SKM-1 treated with dmso at 0.1 percent for 144 hours (cell line): ENCODE data around the gene SLC52A1.
"Not testable (repeated sequence)": the region's sequence is repeated elsewhere in the genome, so short reads cannot be mapped to it uniquely, and the experiment has no call there.

Experiments
- DNase-seq: peaks from one replicate; lab custom pipeline; 2025; ENCODE audit not compliant: unreplicated experiment; lab: John Stamatoyannopoulos, UW

Gene SLC52A1

DNA sequence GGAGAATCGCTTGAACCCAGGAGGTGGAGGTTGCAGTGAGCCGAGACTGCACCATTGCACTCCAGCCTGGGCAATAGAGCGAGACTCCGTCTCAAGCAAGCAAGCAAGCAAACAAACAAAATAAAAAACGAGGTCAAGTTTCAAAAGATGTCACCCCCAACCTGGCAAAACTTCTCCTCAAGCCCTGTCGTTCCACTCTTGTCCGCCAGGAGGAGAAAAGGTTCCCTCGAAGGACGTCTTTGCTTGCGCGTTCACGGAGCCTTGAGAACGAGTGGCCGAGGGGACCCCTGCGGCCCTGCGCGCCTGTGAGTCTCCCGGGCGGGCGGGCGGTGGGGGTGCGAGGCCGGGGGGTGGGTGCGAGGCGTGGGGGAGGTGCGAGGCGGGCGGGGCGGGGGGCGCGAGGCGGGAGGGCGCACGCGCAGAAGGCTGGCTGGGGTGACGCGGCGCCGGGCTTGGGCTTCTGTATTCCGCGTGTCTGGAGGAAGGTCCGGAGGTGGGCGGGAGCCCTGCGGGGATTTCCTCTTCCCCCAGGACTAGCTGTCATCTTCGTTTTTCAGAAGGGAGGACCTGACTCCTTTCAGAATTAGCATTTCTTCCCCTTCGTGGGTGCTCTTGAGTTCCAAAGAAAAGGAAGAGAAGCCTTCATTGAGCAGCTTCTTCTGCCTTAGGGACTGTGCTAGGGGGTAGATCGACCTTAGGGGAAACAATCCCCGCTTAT lies 3.7 kb downstream of the SLC52A1 start:
- peak; percentile 51 for DNase-seq

DNA sequence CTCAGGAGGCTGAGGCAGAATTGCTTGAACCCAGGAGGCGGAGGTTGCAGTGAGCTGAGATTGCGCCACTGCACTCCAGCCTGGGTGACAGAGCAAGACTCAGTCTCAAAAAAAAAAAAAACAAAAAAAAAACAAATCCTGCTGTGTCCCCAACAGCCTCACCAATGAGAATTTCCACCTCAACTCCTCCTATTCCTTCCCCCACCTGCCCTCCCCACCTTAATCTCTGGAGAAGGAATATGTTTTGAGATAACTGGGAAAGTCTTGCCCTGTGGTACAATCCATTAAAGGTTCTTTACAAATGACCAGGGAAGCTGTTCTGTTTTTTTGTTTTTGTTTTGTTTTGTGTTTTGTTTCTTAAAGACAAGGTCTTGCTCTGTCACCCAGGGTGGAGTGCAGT lies 5.1 kb downstream of the SLC52A1 start:
- not testable (repeated sequence) for DNase-seq

DNA sequence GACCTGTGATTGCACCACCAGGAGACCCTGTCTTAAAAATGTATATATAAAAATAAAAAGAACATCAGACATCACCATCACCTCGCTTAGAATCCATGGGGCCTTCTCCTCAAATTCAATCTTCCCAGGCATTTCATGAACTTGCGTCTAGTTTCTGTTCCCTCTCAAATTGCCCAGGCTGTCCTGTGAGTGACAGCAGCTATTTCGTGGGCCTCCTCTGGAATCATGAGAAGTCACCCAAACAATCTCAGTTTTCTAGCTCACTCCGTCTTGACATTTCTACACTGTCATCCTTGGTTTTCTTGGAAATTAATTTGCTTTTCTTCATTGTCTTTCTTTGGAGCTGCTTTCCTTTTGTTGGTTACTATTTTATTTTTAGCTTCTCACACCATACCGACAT lies 7.3 kb downstream of the SLC52A1 start:
- no peak for DNase-seq

DNA sequence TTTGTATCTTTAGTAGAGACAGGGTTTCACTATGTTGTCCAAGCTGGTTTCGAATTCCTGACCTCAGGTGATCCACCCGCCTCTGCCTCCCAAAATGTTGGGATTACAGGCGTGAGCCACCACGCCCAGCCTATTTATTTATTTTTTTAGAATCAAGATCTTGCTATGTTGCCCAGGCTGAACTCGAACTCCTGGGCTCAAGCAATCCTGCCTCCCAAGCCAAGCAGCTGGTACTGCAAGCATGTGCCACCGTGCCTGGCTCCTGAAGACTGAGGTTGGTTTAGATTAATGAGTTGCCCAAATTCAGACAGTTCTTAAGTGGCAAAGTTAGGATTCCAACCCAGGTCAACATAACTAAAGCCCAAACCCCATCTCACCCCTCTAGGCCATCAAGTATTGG lies 7.9 kb downstream of the SLC52A1 start:
- no peak for DNase-seq

DNA sequence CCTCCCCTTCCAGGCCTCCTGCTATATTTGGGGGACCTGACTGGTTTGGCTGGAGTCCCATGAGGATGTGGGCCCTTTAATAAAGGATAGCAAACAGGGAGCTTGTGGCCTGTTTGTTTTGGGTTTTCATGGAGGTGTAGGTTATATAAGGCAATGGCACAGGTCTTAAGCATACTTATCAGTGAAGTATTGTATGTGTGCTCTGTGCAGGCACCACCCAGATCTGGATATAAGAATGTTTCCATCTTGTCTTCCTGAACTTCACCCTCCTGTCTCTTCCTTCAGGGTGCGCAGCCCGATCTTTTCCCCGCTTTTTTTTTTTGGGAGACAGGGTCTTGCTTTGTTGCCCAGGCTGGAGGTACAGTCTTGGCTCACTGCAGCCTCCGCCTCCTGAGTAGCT lies 10.6 kb downstream of the SLC52A1 start:
- DNase-seq, result no peak

DNA sequence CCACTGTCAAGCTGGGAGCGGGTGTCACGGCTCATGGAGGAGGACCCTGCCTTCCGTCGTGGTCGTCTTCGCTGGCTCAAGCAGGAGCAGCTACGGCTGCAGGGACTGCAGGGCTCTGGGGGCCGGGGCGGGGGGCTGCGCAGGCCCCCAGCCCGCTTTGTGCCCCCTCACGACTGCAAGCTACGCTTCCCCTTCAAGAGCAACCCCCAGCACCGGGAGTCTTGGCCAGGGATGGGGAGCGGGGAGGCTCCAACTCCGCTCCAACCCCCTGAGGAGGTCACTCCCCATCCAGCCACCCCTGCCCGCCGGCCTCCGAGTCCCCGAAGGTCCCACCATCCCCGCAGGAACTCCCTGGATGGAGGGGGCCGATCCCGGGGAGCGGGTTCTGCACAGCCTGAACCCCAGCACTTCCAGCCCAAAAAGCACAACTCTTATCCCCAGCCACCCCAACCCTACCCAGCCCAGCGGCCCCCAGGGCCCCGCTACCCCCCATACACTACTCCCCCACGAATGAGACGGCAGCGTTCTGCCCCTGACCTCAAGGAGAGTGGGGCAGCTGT lies 11.6 kb downstream of the SLC52A1 start:
- no peak for DNase-seq

DNA sequence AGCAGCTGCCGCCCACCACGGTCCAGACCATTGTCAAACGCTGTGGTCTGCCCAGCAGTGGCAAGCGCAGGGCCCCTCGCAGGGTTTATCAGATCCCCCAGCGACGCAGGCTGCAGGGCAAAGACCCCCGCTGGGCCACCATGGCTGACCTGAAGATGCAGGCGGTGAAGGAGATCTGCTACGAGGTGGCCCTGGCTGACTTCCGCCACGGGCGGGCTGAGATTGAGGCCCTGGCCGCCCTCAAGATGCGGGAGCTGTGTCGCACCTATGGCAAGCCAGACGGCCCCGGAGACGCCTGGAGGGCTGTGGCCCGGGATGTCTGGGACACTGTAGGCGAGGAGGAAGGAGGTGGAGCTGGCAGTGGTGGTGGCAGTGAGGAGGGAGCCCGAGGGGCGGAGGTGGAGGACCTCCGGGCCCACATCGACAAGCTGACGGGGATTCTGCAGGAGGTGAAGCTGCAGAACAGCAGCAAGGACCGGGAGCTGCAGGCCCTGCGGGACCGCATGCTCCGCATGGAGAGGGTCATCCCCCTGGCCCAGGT lies 13.0 kb downstream of the SLC52A1 start:
- DNase-seq, result no peak

DNA sequence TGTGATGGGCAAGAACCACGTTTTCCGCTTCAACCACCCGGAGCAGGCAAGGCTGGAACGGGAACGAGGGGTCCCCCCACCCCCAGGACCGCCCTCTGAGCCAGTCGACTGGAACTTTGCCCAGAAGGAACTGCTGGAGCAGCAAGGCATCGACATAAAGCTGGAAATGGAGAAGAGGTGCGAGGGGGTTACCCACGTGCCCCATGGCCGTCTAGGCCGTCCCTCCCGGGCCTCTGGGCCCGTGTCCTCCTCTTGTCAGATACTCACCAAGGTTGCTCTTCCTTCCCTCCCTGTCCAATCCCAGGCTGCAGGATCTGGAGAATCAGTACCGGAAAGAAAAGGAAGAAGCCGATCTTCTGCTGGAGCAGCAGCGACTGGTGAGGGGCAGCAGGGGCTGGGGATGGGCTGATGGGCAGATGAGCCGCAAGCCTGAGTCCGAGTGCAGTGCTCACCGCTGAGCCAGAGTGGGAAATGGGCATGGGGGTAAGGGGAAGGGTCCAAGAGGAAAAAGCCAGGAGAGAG lies 14.7 kb downstream of the SLC52A1 start:
- DNase-seq, result no peak

DNA sequence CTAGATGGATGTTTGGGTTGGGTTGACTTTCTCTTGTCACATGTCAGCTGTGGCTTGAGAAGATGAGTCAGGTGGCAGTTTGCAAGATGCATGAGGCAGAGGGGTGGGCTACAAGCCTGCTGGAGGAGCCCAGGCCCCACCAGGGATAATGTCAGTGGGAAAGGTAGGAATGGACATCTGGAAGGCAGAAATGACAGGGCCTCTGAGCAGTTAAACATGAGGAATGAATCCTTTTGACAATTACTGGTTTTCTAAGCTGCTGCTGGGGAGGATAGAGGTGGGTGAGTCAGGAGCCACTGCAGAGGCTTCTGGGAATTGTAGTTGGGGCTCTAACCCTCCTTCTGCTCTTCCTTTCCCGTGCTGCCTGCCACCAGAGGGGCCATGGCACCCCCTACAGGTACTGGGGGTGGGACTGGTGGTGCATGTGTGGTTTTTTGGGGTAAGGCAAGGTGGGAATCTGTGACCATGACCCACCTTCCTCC lies 15.7 kb downstream of the SLC52A1 start:
- DNase-seq, result no peak

DNA sequence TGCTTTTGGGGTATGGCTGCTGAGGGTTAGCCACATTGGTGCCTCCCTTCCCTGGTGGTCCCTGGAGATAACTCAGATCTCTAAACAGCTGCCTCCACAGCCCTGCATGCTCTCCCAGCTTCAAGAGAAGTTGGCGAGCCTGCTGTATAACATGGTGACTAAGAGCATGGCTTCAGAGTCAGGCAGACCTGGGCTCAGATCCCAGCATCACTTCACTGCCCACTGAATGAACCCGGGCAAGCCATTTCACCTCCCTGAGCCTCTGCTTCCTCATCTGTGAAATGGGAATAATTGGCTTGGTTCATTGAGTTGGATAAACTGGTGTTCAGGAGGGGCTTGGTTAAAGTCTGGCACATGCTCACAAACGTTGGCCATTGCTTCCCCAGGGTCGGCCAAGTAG lies 20.9 kb downstream of the SLC52A1 start:
- no peak for DNase-seq

DNA sequence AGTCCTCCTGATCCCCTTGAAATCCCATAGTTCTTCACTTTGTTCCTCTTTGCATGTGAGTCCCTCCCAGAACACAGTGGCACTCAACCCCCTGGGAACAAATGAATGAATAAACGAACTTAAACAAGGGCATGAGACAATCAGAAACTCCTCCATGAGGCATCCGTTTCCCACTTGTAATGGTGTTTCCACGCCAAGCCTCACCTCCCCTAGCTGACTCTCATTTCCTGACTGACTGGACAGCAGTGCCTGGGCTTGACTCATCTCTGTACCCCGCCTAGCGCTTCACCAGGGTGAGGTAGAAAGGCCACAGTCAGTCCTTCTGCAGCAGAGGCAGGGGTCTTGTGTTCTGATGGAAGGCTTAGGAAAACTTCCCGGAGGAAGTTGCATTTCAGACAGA lies 23.3 kb downstream of the SLC52A1 start:
- no peak for DNase-seq

DNA sequence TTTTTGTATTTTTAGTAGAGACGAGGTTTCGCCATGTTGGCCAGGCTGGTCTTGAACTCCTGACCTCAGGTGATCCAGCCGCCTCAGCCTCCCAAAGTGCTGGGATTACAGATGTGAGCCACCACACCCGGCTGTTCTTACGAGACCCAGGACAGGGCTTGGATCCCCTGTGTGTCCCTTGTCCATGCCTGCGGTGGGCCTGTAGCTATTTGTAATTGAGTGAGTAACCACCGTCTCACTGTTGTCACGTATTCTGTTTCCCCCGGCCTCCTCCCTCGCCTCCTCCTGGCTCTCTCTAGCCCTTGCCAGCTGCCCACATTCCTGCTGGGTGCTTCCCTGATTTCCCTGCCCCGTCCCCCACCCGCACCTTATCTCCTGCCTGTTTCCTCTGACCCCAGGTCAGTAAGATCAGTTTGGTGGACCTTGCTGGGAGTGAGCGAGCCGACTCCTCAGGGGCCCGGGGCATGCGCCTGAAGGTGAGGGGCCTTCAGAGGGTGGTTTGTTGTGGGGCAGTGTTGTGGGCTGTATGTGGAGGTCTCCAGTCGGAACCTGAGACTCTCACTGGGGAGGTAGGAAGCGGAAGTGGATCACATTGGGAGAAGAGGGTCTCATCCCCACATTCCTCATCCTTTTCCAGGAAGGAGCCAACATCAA lies 31.9 kb downstream of the SLC52A1 start:
- no peak for DNase-seq

DNA sequence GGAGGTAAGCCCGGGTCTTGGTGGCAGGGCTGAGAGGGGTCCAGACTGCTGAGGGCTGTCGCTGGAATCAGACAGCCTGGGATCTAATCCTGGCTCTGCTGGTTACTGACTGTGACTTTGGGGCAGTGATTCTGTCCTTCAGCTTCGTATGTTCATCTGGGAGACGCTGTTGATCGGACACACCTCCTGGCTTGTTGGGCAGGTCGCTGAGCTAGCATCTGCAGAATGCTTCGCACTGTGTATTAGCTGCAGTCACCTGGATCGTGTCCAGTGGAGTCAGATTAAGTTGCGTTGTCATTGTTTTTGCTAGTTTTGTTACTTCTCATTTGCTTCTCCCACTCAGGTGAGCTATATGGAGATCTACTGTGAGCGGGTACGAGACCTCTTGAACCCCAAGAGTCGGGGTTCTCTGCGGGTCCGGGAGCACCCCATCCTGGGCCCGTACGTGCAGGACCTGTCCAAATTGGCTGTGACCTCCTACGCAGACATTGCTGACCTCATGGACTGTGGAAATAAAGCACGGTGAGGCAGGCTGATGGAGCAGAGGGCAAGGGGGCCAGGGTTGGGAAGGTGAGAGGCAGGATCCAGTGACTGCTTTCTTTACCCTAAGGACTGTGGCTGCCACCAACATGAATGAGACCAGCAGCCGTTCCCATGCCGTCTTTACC lies 33.0 kb downstream of the SLC52A1 start:
- DNase-seq, result no peak

DNA sequence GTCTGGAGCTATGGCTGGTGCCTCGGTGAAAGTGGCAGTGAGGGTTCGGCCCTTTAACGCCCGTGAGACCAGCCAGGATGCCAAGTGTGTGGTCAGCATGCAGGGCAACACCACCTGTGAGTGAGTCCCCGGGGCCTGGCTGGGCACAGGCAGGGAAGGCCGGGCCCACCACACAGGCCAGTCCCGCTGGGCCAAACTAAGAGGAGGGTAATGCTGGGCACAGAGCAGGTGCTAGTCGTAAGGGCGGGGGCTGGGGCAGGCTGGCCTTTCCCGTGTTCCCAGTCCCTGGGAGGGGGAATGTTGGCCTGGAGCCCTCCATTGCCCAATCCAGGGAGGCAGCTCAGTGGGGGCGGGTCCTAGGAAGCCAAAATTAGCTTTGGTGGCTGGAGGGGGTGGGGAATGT lies 35.0 kb downstream of the SLC52A1 start:
- DNase-seq, result no peak

DNA sequence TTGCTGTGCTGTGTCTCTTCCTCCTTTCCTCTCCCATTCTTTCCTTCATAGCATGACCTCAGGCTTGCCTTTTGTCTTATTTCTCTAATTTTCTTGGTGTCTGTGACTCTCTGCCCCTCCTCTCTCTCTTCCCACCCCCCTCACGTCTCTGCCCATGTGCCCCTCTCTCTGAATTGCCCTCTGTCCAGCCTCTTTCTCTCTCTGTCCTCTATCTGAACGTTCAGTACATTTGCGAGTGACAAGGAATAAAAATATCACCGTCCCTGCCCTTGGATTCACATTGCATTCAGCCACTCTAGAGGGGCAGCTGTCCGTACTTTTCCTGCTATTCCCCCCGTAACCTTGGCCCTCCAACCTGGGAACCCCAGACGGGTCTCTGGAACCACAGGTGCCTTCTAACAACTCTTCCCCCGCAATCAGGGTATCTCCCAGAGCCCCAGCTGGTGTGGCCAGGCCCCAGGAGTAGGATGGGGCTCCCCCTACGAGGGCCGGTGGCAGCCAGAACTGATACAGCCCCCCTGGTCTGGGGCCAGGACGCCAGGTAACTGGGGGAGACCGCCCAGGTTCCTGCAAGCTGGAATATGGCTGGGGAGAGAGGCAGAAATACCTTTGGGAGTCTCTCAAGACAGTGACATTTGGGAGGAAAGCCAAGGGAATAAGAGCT lies 35.7 kb downstream of the SLC52A1 start:
- no peak for DNase-seq

DNA sequence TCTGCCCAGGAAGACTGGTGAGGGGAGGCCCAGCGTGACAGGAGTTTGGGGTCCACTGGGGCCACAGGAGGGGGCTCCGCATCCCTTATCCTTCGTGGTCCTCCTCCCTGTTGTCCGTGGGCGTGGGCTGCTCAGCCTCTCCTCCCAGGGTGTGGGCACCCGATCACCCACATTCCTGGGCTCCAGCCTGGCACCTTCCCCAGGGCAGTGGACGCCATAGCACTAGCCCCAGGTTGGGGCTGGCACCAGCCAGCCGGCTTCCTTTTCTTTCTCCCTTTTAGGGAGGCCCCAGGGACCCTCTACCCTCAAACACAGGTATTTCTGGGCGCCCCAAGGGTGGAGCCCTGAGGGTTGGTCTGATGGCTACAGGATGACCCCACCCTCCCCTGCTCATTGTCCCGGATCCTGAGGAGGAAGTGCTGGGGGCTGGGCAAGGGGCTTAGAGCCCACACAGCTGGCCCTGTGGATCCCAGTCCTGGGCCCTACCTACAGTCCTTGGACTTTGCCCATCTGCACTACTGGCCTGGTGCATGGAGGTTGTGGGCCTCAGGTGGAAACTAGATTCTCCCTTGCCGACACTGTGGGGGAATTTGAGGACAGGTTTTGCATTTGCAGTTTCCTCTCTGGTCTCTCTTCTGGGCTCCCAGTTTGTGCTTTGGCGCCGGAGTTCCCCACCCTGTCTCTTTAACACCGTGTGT lies 36.3 kb downstream of the SLC52A1 start:
- DNase-seq, result no peak

DNA sequence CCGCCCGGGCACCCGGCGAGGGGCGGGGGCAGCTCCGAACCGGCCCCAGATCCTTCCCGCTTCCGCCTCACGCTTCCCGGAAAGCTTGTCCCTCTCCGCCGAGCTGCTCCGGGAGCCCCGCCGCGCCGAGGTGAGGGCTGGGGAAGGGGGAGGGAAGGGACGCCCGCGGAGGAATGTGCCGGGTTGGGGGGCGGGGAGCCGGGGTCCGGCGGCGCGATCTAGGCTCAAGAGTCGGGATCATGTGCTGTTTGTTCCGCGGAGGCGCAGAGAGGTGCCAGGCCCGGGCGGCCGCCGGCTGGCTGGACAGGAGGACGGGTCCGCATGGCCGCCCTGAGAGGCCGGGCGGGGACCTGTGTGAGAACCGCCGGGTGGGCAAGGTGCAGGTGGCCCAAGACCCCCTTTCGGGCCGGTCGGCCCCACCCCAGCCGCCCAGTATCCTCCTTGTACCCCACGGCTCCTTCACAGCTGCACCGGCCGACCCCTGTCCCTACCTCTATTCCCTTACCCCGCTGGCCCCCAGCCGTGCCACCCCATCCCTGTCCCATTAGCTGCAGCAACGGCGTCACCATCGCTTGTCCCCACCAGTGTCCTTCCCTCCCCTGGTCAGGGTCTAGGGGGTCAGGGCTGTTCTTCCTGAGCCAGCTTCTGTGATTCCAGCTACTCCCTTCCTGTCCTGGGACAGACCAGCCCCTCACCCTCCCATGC lies 37.0 kb downstream of the SLC52A1 start:
- no peak for DNase-seq

DNA sequence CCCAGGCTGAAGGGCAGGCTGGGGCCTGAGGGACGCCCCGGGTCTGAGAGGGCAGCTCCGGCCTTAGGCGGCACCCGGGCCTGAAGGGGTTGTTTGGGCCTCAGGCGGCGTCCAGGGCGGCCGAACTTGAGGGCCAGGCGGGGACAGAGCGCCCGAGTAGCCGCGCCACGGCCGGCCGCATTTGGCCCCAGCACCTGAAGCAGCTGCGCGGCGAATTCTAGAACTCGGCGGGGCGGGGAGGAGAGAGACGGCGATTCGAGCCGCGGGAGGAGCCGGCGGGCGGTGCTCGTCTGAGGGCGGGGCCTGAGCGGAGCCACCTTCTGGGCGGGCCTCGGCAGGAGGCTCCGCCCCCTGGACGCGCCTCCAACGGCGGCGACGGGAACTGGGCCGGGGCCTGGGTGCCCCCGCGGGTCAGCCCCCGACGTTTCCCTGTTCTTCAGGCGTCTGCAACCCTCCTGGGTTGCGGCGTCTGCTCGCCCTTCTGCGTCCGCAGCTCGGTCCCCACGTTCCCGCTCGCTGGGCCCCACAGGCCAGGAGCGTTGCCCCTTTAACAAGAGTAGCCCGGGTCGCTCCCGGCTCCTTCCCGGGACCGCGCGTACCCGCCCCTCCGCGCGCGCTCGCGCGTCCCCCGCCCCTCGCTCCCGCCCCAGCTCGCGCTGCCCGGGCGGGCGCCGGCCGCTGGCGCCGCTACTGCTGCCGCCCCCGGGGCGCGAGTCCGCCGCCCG lies 37.8 kb downstream of the SLC52A1 start, which contains the start of the genes INCA1 and KIF1C:
INCA1 (minus strand) TSS at position 221 of the 725 bp plus-strand sequence. CDS start 3,085 bp downstream, outside the sequence.
KIF1C (plus strand) TSS at position 649 of the 725 bp plus-strand sequence. CDS start 2,297 bp downstream, outside the sequence.
- peak; percentile 53 for DNase-seq
